Measurements from ENCODE around the gene TAOK3.

Gene TAOK3

GRCh38 chr12:118327391-118327790 is 45.3 kb downstream of the TAOK3 start:
- peaks cover 87% of the 10 kb centered on the region for H3K79me2 ChIP-seq (ENCODE audit: insufficient read depth, low read length)
- H3F3A ChIP-seq (ENCODE audit: insufficient read depth): no peaks in the 10 kb centered on the region; the same call in 1 of the 2 replicates
- no peak overlapping the region for H2AFZ ChIP-seq (ENCODE audit: low read depth, low read length, severe bottlenecking)
- H3K4me2 ChIP-seq (ENCODE audit: low read depth, low read length, poor library complexity, severe bottlenecking): no peak overlapping the region
- H3K36me3 ChIP-seq (ENCODE audit: low read length): no peaks in the 10 kb centered on the region
- H3K9me3 ChIP-seq (ENCODE audit: insufficient read depth, low read length): no peaks in the 10 kb centered on the region
- H3K27ac ChIP-seq (ENCODE audit: low read depth, low read length): no peak overlapping the region
- H3K4me3 ChIP-seq (ENCODE audit: insufficient read depth, low read length, poor library complexity, severe bottlenecking): no peak overlapping the region
- H3K27me3 ChIP-seq (ENCODE audit: low read length): no peaks in the 10 kb centered on the region
- H3K9ac ChIP-seq (ENCODE audit: low read length): no peak overlapping the region
- no peaks in the 10 kb centered on the region for H3K9me2 ChIP-seq (replicated peaks; ENCODE audit: insufficient read depth, low read length)
- no peaks in the 10 kb centered on the region for H4K20me1 ChIP-seq (ENCODE audit: low read depth, low read length)
- TF ChIP-seq EZH2phosphoT487 (conservative IDR thresholded peaks at IDR 0.05; ENCODE audit: low read length) (no peak), CTCF (IDR thresholded peaks at IDR 0.05; ENCODE audit: insufficient read depth, low read length, poor library complexity, severe bottlenecking) (no peak)

- Histone ChIP-seq H3K36me3 (ENCODE audit: low read length) (no peaks in the 10 kb centered on the region), H3K27ac (ENCODE audit: low read depth, low read length) (no peak overlapping the region), H3K4me2 (ENCODE audit: low read depth, low read length, poor library complexity, severe bottlenecking) (no peak overlapping the region), H3K9ac (ENCODE audit: low read length) (no peak overlapping the region), H3F3A (ENCODE audit: insufficient read depth) (no peaks in the 10 kb centered on the region; the same call in 1 of the 2 replicates), H3K79me2 (ENCODE audit: insufficient read depth, low read length) (peaks cover 87% of the 10 kb centered on the region), H3K27me3 (ENCODE audit: low read length) (no peaks in the 10 kb centered on the region), H4K20me1 (ENCODE audit: low read depth, low read length) (no peaks in the 10 kb centered on the region), H2AFZ (ENCODE audit: low read depth, low read length, severe bottlenecking) (no peak overlapping the region), H3K4me3 (ENCODE audit: insufficient read depth, low read length, poor library complexity, severe bottlenecking) (no peak overlapping the region), H3K9me3 (ENCODE audit: insufficient read depth, low read length) (no peaks in the 10 kb centered on the region), H3K9me2 (replicated peaks; ENCODE audit: insufficient read depth, low read length) (no peaks in the 10 kb centered on the region)
- no peak for TF ChIP-seq CTCF (IDR thresholded peaks at IDR 0.05; ENCODE audit: insufficient read depth, low read length, poor library complexity, severe bottlenecking)
- TF ChIP-seq EZH2phosphoT487 (conservative IDR thresholded peaks at IDR 0.05; ENCODE audit: low read length): no peak
Observed at GRCh38 chr12:118326991-118327390, 45.7 kb downstream of the TAOK3 start.

- no peak overlapping the region for H3K4me2 ChIP-seq (ENCODE audit: low read depth, low read length, poor library complexity, severe bottlenecking)
- no peaks in the 10 kb centered on the region for H3K9me2 ChIP-seq (replicated peaks; ENCODE audit: insufficient read depth, low read length)
- H3K36me3 ChIP-seq (ENCODE audit: low read length): no peaks in the 10 kb centered on the region
- H3K9me3 ChIP-seq (ENCODE audit: insufficient read depth, low read length): no peaks in the 10 kb centered on the region
- TF ChIP-seq CTCF (IDR thresholded peaks at IDR 0.05; ENCODE audit: insufficient read depth, low read length, poor library complexity, severe bottlenecking) (no peak), EZH2phosphoT487 (conservative IDR thresholded peaks at IDR 0.05; ENCODE audit: low read length) (no peak)
- H4K20me1 ChIP-seq (ENCODE audit: low read depth, low read length): no peaks in the 10 kb centered on the region
- peaks cover 6% of the 10 kb centered on the region; the same call in 1 of the 2 replicates for H3F3A ChIP-seq (ENCODE audit: insufficient read depth)
- H3K79me2 ChIP-seq (ENCODE audit: insufficient read depth, low read length): peaks cover 95% of the 10 kb centered on the region
- no peak overlapping the region for H2AFZ ChIP-seq (ENCODE audit: low read depth, low read length, severe bottlenecking)
- H3K4me3 ChIP-seq (ENCODE audit: insufficient read depth, low read length, poor library complexity, severe bottlenecking): no peak overlapping the region
- H3K27me3 ChIP-seq (ENCODE audit: low read length): no peaks in the 10 kb centered on the region
- H3K9ac ChIP-seq (ENCODE audit: low read length): no peak overlapping the region
- no peak overlapping the region for H3K27ac ChIP-seq (ENCODE audit: low read depth, low read length)
Observed at GRCh38 chr12:118325081-118325480, 47.6 kb downstream of the TAOK3 start.

All from SU-DHL-6 (cell line).